ENCODE results near the gene MORC2.

DNA sequence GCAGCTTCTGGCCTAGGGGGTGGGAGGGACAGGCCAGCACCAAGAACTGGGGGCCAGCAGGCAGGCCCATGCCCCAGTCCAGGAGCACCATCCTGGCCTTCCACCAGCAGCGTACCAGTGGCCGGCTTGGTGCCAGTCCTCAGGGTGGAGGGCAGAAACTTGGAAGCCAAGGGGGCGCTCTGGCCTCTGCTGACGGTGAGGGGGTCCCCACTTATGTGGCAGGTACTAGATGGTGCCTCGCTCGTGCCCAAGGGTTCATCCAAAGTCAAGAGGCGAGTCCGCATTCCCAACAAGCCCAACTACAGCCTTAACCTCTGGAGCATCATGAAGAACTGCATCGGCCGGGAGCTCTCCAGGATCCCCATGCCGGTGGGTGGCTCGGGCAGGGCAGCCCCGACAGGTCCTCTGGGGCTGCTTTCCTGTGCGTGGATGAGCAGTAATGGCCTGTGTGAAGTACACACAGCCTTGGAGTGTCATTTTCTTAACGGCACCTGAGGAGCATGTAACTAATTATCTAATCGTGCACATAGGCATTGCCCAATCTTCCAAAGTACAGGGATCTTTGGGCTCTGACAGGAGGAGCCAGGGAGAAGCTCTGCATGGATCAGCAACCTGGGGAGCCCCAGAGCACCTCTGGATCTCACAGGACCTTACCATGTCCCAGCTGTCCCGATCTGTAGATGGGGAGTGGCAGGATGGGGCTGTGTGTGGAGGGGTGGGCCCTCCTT, 79.1 kb downstream of the MORC2 start:
- TF ChIP-seq, protein P1, sequence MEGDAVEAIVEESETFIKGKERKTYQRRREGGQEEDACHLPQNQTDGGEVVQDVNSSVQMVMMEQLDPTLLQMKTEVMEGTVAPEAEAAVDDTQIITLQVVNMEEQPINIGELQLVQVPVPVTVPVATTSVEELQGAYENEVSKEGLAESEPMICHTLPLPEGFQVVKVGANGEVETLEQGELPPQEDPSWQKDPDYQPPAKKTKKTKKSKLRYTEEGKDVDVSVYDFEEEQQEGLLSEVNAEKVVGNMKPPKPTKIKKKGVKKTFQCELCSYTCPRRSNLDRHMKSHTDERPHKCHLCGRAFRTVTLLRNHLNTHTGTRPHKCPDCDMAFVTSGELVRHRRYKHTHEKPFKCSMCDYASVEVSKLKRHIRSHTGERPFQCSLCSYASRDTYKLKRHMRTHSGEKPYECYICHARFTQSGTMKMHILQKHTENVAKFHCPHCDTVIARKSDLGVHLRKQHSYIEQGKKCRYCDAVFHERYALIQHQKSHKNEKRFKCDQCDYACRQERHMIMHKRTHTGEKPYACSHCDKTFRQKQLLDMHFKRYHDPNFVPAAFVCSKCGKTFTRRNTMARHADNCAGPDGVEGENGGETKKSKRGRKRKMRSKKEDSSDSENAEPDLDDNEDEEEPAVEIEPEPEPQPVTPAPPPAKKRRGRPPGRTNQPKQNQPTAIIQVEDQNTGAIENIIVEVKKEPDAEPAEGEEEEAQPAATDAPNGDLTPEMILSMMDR (conservative IDR thresholded peaks at IDR 0.05; ENCODE audit: low read length), result no peak
- TF ChIP-seq EZH2phosphoT487 (IDR thresholded peaks at IDR 0.05; ENCODE audit: borderline replicate concordance, low read depth, low read length), result no peak
